Activated B cell treated with CpG ODN at 0.5 μM for 24 hours (primary cell): ENCODE data around the gene CTNNBL1. TPM values are rescaled to one million over a fixed set of nuclear protein-coding genes. Genes with fewer than 3 reads are reported as not detected.

Experiments used
- ATAC-seq: fragments of 200-7000 bp; cut with Tn5 transposase; one replicate; pipeline ENCODE4 v1.10.0; 2021; ENCODE audit warnings: low read depth, mild to moderate bottlenecking, moderate library complexity
- CTCF ChIA-PET: fragments of 350-600 bp; sonication (Branson Sonifier 250); formaldehyde crosslinking; loops from one replicate; lab custom pipeline; 2021; ENCODE audit warnings: antibody characterized with exemption; lab: Charles Lee
- POLR2A ChIA-PET: fragments of 350-600 bp; sonication (Branson Sonifier 250); formaldehyde crosslinking; loops from one replicate; lab custom pipeline; 2021; ENCODE audit warnings: antibody characterized with exemption; lab: Charles Lee
- DNase-seq: peaks from one replicate; pipeline ENCODE4 v3.0.0; 2022
- H3K27ac Mint-ChIP-seq: one replicate; pipeline ENCODE4 v1.8.0; 2020; ENCODE audit warnings: mixed read lengths
- H3K27me3 Mint-ChIP-seq: one replicate; pipeline ENCODE4 v1.8.0; 2021; ENCODE audit warnings: mixed read lengths
- H3K36me3 Mint-ChIP-seq: one replicate; pipeline ENCODE4 v1.8.0; 2021; ENCODE audit warnings: low read depth, mixed read lengths
- H3K4me1 Mint-ChIP-seq: one replicate; pipeline ENCODE4 v1.8.0; 2021; ENCODE audit warnings: mixed read lengths
- H3K4me3 Mint-ChIP-seq: one replicate; pipeline ENCODE4 v1.8.0; 2020; ENCODE audit warnings: mild to moderate bottlenecking, mixed read lengths
- H3K9me3 Mint-ChIP-seq: one replicate; pipeline ENCODE4 v1.8.0; 2020; ENCODE audit warnings: mixed read lengths
- intact Hi-C: fragments of 100-400 bp; cut with micrococcal nuclease; formaldehyde crosslinking; loops from one replicate; pipeline ENCODE4 v1.15.1; 2024
- total RNA-seq: library from RNA; stranded (reverse); gene quantifications from 2 replicates; pipeline ENCODE4 v1.2.3, GENCODE V29; 2022
- TF ChIP-seq, protein P1 (sequence below): fragments of 200-600 bp; IDR thresholded peaks from one replicate; pipeline ENCODE4 v1.8.0; 2022; ENCODE audit warnings: antibody characterized with exemption, mild to moderate bottlenecking

Gene CTNNBL1
- total RNA-seq, 1 donor from 2014 or later, result 102 TPM

DNA sequence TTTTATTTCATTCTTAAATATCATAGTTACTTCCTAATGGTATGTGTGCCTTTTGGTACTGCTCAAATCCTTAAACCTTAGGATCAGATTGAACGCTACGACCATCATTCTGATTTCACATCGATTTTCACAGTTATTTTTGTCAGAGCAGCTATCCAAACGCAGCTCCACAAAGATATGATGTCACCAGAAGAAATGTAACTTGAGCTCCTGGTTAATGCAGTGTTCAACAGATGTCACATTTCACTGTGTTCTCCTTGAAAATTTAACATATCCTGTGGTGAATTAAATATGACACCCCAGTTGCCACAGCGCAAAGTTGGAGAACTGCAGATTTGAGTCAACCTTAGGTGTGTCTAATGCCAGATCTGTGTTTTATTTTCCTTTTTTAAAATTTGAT is 81.4 kb downstream of the CTNNBL1 start:
- H3K27me3 Mint-ChIP-seq, result no peaks in the 10 kb centered on the region
- peak overlapping the region; percentile 56 for H3K27ac Mint-ChIP-seq
- peaks cover 52% of the 10 kb centered on the region for H3K36me3 Mint-ChIP-seq
- intact Hi-C loops, result no loop called here
- H3K4me3 Mint-ChIP-seq, result no peak overlapping the region
- ChIA-PET CTCF (interaction anchor here (1.3 kb wide), 1 partner anchor 20 kb away, joined by 4 read pairs; no protein-coding TSS in a partner anchor), POLR2A (interaction anchor here (1.3 to 1.8 kb wide), 2 partner anchors 29 kb away, joined by 9 to 14 read pairs; no protein-coding TSS in a partner anchor)
- no peaks in the 10 kb centered on the region for H3K9me3 Mint-ChIP-seq
- H3K4me1 Mint-ChIP-seq, result peaks cover 55% of the 10 kb centered on the region
- no peak for ATAC-seq
- no peak for DNase-seq
- TF ChIP-seq, protein P1, sequence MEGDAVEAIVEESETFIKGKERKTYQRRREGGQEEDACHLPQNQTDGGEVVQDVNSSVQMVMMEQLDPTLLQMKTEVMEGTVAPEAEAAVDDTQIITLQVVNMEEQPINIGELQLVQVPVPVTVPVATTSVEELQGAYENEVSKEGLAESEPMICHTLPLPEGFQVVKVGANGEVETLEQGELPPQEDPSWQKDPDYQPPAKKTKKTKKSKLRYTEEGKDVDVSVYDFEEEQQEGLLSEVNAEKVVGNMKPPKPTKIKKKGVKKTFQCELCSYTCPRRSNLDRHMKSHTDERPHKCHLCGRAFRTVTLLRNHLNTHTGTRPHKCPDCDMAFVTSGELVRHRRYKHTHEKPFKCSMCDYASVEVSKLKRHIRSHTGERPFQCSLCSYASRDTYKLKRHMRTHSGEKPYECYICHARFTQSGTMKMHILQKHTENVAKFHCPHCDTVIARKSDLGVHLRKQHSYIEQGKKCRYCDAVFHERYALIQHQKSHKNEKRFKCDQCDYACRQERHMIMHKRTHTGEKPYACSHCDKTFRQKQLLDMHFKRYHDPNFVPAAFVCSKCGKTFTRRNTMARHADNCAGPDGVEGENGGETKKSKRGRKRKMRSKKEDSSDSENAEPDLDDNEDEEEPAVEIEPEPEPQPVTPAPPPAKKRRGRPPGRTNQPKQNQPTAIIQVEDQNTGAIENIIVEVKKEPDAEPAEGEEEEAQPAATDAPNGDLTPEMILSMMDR, result no peak

- peak overlapping the region; percentile 56 for H3K27ac Mint-ChIP-seq
- intact Hi-C loops, result loop anchor here (1.0 kb wide), 1 partner anchor 28 kb away; no protein-coding TSS in a partner anchor
- H3K27me3 Mint-ChIP-seq, result no peaks in the 10 kb centered on the region
- H3K4me1 Mint-ChIP-seq, result peaks cover 55% of the 10 kb centered on the region
- TF ChIP-seq, protein P1, result no peak
- peak overlapping the region; percentile 33 for H3K4me3 Mint-ChIP-seq
- ATAC-seq, result peak; percentile 56
- ChIA-PET POLR2A (interaction anchor here (1.8 kb wide), 1 partner anchor 28 kb away, joined by 14 read pairs; no protein-coding TSS in a partner anchor), CTCF (no interaction called here)
- H3K36me3 Mint-ChIP-seq, result peaks cover 48% of the 10 kb centered on the region
- no peaks in the 10 kb centered on the region for H3K9me3 Mint-ChIP-seq
- no peak for DNase-seq
Measured at GRCh38 chr20:37776049-37776448, 82.2 kb downstream of the CTNNBL1 start.

- Mint-ChIP-seq H3K9me3 (no peaks in the 10 kb centered on the region), H3K4me3 (peak overlapping the region; percentile 33), H3K27ac (peak overlapping the region; percentile 56)
Measured at GRCh38 chr20:37776526-37776925, 82.7 kb downstream of the CTNNBL1 start.

GRCh38 chr20:37777012-37777950 is 83.5 kb downstream of the CTNNBL1 start:
- ATAC-seq (peak; percentile 43), DNase-seq (no peak)
- peak overlapping the region; percentile 42 for H3K4me3 Mint-ChIP-seq
- peaks cover 50% of the 10 kb centered on the region for H3K36me3 Mint-ChIP-seq
- peaks cover 55% of the 10 kb centered on the region for H3K4me1 Mint-ChIP-seq
- no peaks in the 10 kb centered on the region for H3K27me3 Mint-ChIP-seq
- POLR2A ChIA-PET, result interaction anchor here (1.8 to 2.3 kb wide), 2 partner anchors 27 kb away, joined by 7 to 14 read pairs; no protein-coding TSS in a partner anchor
- CTCF ChIA-PET, result no interaction called here
- intact Hi-C loops, result no loop called here
- no peaks in the 10 kb centered on the region for H3K9me3 Mint-ChIP-seq
- TF ChIP-seq, protein P1, result no peak
- H3K27ac Mint-ChIP-seq, result peak overlapping the region; percentile 64

More at GRCh38 chr20:37776526-37776925, 82.7 kb downstream of the CTNNBL1 start:
- ChIA-PET POLR2A (interaction anchor here (1.8 kb wide), 1 partner anchor 28 kb away, joined by 14 read pairs; no protein-coding TSS in a partner anchor), CTCF (no interaction called here)
- Mint-ChIP-seq H3K4me1 (peaks cover 55% of the 10 kb centered on the region), H3K36me3 (peaks cover 49% of the 10 kb centered on the region), H3K27me3 (no peaks in the 10 kb centered on the region)
- DNase-seq (no peak), ATAC-seq (no peak)
- intact Hi-C loops, result loop anchor here (1.0 kb wide), 1 partner anchor 28 kb away; no protein-coding TSS in a partner anchor
- TF ChIP-seq, protein P1, result no peak
